Neuronal stem cell (in vitro differentiated cells): ENCODE data around the gene KDELR1.

Experiments used
- DNase-seq: peaks from one replicate; pipeline ENCODE4 v3.0.0-alpha.2; 2013; ENCODE audit warnings: low spot score
- H2AFZ ChIP-seq: one replicate; pipeline ENCODE4 v1.6.1; 2013; ENCODE audit warnings: mild to moderate bottlenecking, low read length, inconsistent platforms
- H2AK5ac ChIP-seq: 2 replicates; pipeline ENCODE4 v1.6.1; 2013; ENCODE audit warnings: low read depth, mild to moderate bottlenecking, inconsistent platforms, low read length, moderate library complexity, mixed read lengths
- H2BK120ac ChIP-seq: 2 replicates; pipeline ENCODE4 v1.6.1; 2013; ENCODE audit warnings: low read depth, mild to moderate bottlenecking, inconsistent platforms, low read length, moderate library complexity, mixed read lengths
- H2BK12ac ChIP-seq: one replicate; pipeline ENCODE4 v1.6.1; 2013; ENCODE audit warnings: low read length, inconsistent platforms
- H2BK15ac ChIP-seq: 2 replicates; pipeline ENCODE4 v1.6.1; 2013; ENCODE audit warnings: mild to moderate bottlenecking, low read length, inconsistent platforms, mixed read lengths
- H2BK5ac ChIP-seq: one replicate; pipeline ENCODE4 v1.6.1; 2013; ENCODE audit warnings: inconsistent platforms, mild to moderate bottlenecking, low read length, moderate library complexity
- H3K14ac ChIP-seq: one replicate; pipeline ENCODE4 v1.6.1; 2013; ENCODE audit warnings: low read length, inconsistent platforms
- H3K18ac ChIP-seq: 2 replicates; pipeline ENCODE4 v1.6.1; 2013; ENCODE audit warnings: low read length, inconsistent platforms
- H3K23ac ChIP-seq: 2 replicates; pipeline ENCODE4 v1.6.1; 2013; ENCODE audit warnings: low read depth, mild to moderate bottlenecking, mixed read lengths, low read length, inconsistent platforms; ENCODE audit not compliant: poor library complexity
- H3K27ac ChIP-seq: replicated peaks from 3 replicates; pipeline ENCODE4 v1.5.1; 2013; ENCODE audit warnings: low read length, inconsistent platforms
- H3K27me3 ChIP-seq, 3 experiments: 2 replicates each; pipeline ENCODE4 v1.6.1; 2013; ENCODE audit warnings: low read length in 3 of 3, mild to moderate bottlenecking in 2 of 3, inconsistent platforms in 1 of 3, low read depth in 1 of 3, mixed read lengths in 1 of 3, moderate library complexity in 1 of 3; ENCODE audit not compliant: control insufficient read depth in 3 of 3, insufficient read depth in 3 of 3
- H3K36me3 ChIP-seq, 2 donors: replicated peaks in 1 of 2; 2 replicates each; pipeline ENCODE4 v1.6.1; 2013; ENCODE audit warnings: low read length in 2 of 2; ENCODE audit not compliant: control insufficient read depth in 2 of 2, insufficient read depth in 2 of 2
- H3K4ac ChIP-seq: 2 replicates; pipeline ENCODE4 v1.6.1; 2013; ENCODE audit warnings: inconsistent platforms, mild to moderate bottlenecking, low read length, moderate library complexity
- H3K4me1 ChIP-seq, 2 donors: 1 replicate in 1 of 2; 2 replicates in 1 of 2; pipeline ENCODE4 v1.6.1; 2013; ENCODE audit warnings: low read length in 2 of 2, low read depth in 1 of 2; ENCODE audit not compliant: control insufficient read depth in 2 of 2, insufficient read depth in 1 of 2
- H3K4me2 ChIP-seq: one replicate; pipeline ENCODE4 v1.6.1; 2013; ENCODE audit warnings: mild to moderate bottlenecking, low read length, inconsistent platforms; ENCODE audit not compliant: insufficient read depth, poor library complexity, severe bottlenecking
- H3K4me3 ChIP-seq, 2 donors: 2 replicates each; pipeline ENCODE4 v1.5.1; 2013; ENCODE audit warnings: low read length in 2 of 2, mild to moderate bottlenecking in 2 of 2, inconsistent platforms in 1 of 2, moderate library complexity in 1 of 2
- H3K79me1 ChIP-seq: one replicate; pipeline ENCODE4 v1.6.1; 2013; ENCODE audit warnings: low read depth, mild to moderate bottlenecking, inconsistent platforms, low read length, moderate library complexity
- H3K9ac ChIP-seq: one replicate; pipeline ENCODE4 v1.6.1; 2013; ENCODE audit warnings: mild to moderate bottlenecking, low read depth, low read length, inconsistent platforms; ENCODE audit not compliant: poor library complexity
- H3K9me3 ChIP-seq, 2 donors: replicated peaks in 1 of 2; 2 replicates each; pipeline versions ENCODE3 to v1.6.1; 2013; ENCODE audit warnings: low read length in 2 of 2, mild to moderate bottlenecking in 2 of 2, inconsistent platforms in 1 of 2, low read depth in 1 of 2, mixed read lengths in 1 of 2, moderate library complexity in 1 of 2; ENCODE audit not compliant: control insufficient read depth in 2 of 2, insufficient read depth in 1 of 2
- H4K8ac ChIP-seq: one replicate; pipeline ENCODE4 v1.6.1; 2013; ENCODE audit warnings: low read depth, mild to moderate bottlenecking, inconsistent platforms, low read length, moderate library complexity
- H4K91ac ChIP-seq: one replicate; pipeline ENCODE4 v1.6.1; 2013; ENCODE audit warnings: low read length, low read depth, mild to moderate bottlenecking, inconsistent platforms; ENCODE audit not compliant: poor library complexity
- WGBS, 2 donors: extraction: QIAGEN DNeasy Blood & Tissue Kit; methylation state at CpG; one replicate each; pipeline ENCODE4 v1.1.7; 2013; ENCODE audit warnings: missing lambda C conversion rate in 2 of 2, mixed read lengths in 1 of 2; ENCODE audit not compliant: insufficient read length in 2 of 2, insufficient replicate concordance in 1 of 2; ENCODE audit errors: extremely low coverage in 2 of 2; 5-methylcytosine and 5-hydroxymethylcytosine counted together

Gene KDELR1

GRCh38 chr19:48417421-48417820, 26.1 kb upstream of the KDELR1 start:
- Histone ChIP-seq H2BK12ac (no peak overlapping the region), H2BK5ac (peak overlapping the region; percentile 4), H2AFZ (peak overlapping the region; percentile 48), H3K79me1 (no peaks in the 10 kb centered on the region), H4K91ac (no peak overlapping the region), H2AK5ac (no peak overlapping the region), H3K36me3 (no peaks in the 10 kb centered on the region), H3K4me3 (peak overlapping the region in 1 of 2 donors; percentile 63), H2BK15ac (no peak overlapping the region), H3K23ac (no peak overlapping the region), H3K4me2 (no peak overlapping the region), H3K18ac (peak overlapping the region; percentile 28), H3K4me1 (peaks cover 11 to 13% of the 10 kb centered on the region in 2 donors), H3K27ac (no peak overlapping the region), H3K27me3 (peaks cover 0 to 15% (median 4%) of the 10 kb centered on the region in 3 experiments), H3K9ac (no peak overlapping the region), H4K8ac (peak overlapping the region; percentile 65), H3K9me3 (no peaks in the 10 kb centered on the region), H3K14ac (no peak overlapping the region), H2BK120ac (no peak overlapping the region), H3K4ac (no peak overlapping the region)
- no peak for DNase-seq
- WGBS, 2 donors = no CpG with 5 or more reads among the region's 7 CpGs

DNA sequence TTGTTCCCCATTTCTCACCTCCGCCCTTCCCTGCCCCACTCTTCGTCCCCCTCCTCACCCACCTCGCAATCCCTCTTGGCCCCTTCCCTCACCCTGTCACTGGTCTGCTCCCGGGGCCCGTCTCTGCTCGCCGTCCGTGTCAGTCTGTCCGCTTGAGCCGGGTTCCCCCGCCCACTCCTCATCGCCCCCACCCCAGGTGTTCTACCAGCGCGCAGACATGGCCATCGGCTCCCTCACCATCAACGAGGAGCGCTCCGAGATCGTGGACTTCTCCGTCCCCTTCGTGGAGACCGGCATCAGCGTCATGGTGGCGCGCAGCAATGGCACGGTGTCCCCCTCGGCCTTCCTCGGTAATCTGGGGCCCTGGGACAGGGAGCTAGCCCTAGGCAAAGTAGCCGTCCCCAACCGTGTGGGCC, 24.5 kb upstream of the KDELR1 start:
- Histone ChIP-seq H3K36me3 (no peaks in the 10 kb centered on the region), H3K23ac (peak overlapping the region; percentile 89), H3K4me3 (no peak overlapping the region), H3K79me1 (no peaks in the 10 kb centered on the region), H4K8ac (no peak overlapping the region), H4K91ac (no peak overlapping the region), H3K14ac (peak overlapping the region; percentile 56), H2BK15ac (peak overlapping the region; percentile 49), H3K9ac (no peak overlapping the region), H2BK5ac (peak overlapping the region; percentile 87), H2AFZ (no peak overlapping the region), H3K4ac (no peak overlapping the region), H2BK12ac (no peak overlapping the region), H3K4me2 (no peak overlapping the region), H2BK120ac (no peak overlapping the region), H3K9me3 (no peaks in the 10 kb centered on the region), H3K18ac (peak overlapping the region; percentile 27), H3K27me3 (peaks cover 0 to 15% (median 4%) of the 10 kb centered on the region in 3 experiments), H2AK5ac (peak overlapping the region; percentile 92), H3K4me1 (peaks cover 11 to 13% of the 10 kb centered on the region in 2 donors), H3K27ac (no peak overlapping the region)
- no peak for DNase-seq
- WGBS, 2 donors = no CpG with 5 or more reads among the region's 30 CpGs

- Histone ChIP-seq H3K4me2 (no peak overlapping the region), H3K36me3 (no peaks in the 10 kb centered on the region), H2BK120ac (no peak overlapping the region), H2AK5ac (peak overlapping the region; percentile 92), H3K4ac (no peak overlapping the region), H4K91ac (no peak overlapping the region), H3K14ac (no peak overlapping the region), H3K4me3 (no peak overlapping the region), H3K27ac (no peak overlapping the region), H3K18ac (peak overlapping the region; percentile 27), H2BK15ac (peak overlapping the region; percentile 49), H3K9ac (no peak overlapping the region), H3K79me1 (no peaks in the 10 kb centered on the region), H3K9me3 (no peaks in the 10 kb centered on the region), H2AFZ (no peak overlapping the region), H4K8ac (no peak overlapping the region), H2BK5ac (peak overlapping the region; percentile 87), H3K4me1 (peaks cover 11 to 13% of the 10 kb centered on the region in 2 donors), H2BK12ac (no peak overlapping the region), H3K27me3 (peaks cover 0 to 15% (median 4%) of the 10 kb centered on the region in 3 experiments), H3K23ac (peak overlapping the region; percentile 89)
- no peak for DNase-seq
- WGBS, 2 donors = no CpG with 5 or more reads among the region's 14 CpGs
These were observed 24.0 kb upstream of the KDELR1 start for GRCh38 chr19:48415395-48415794.

DNA sequence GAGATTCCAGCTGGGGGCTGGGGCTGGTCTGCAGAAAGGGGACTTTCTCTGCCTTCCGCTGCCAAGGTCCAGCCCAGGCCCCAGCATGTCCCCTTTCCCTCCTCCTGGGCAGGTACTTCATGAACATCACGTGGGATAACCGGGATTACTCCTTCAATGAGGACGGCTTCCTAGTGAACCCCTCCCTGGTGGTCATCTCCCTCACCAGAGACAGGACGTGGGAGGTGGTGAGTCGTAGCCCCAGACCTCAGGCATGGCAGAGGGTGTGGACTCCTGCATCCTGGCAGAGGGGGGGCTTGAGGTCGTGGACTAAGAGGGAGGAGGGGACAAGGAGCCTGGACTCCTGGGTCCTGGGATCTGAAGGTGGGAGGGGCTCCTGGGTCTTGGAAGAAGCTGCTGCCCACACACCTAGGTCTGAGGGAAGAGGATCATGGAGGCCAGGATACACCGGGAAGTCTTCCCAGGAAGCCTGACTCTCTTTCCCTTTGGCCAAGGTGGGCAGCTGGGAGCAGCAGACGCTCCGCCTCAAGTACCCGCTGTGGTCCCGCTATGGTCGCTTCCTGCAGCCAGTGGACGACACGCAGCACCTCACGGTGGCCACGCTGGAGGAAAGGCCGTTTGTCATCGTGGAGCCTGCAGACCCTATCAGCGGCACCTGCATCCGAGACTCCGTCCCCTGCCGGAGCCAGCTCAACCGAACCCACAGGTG, 22.7 kb upstream of the KDELR1 start:
- no peak for DNase-seq
- peak overlapping the region in 1 of 2 donors; percentile 33 for H3K4me3 ChIP-seq
- H2BK15ac ChIP-seq = peak overlapping the region; percentile 96
- peaks cover 11% of the 10 kb centered on the region in 2 donors for H3K4me1 ChIP-seq
- no CpG with 5 or more reads among the region's 24 CpGs for WGBS, 2 donors
- H3K9ac ChIP-seq = peak overlapping the region; percentile 60
- peaks cover 0 to 15% (median 4%) of the 10 kb centered on the region in 3 experiments for H3K27me3 ChIP-seq
- peak overlapping the region; percentile 89 for H2AK5ac ChIP-seq
- H3K4me2 ChIP-seq = peak overlapping the region; percentile 60
- peak overlapping the region; percentile 46 for H2BK12ac ChIP-seq
- H3K18ac ChIP-seq = peak overlapping the region; percentile 83
- no peak overlapping the region for H3K27ac ChIP-seq
- no peaks in the 10 kb centered on the region for H3K9me3 ChIP-seq
- H3K4ac ChIP-seq = no peak overlapping the region
- H3K14ac ChIP-seq = no peak overlapping the region
- H4K8ac ChIP-seq = peak overlapping the region; percentile 43
- no peak overlapping the region for H2BK5ac ChIP-seq
- H2AFZ ChIP-seq = peak overlapping the region; percentile 42
- no peaks in the 10 kb centered on the region for H3K36me3 ChIP-seq
- no peak overlapping the region for H2BK120ac ChIP-seq
- H4K91ac ChIP-seq = no peak overlapping the region
- no peak overlapping the region for H3K23ac ChIP-seq
- H3K79me1 ChIP-seq = no peaks in the 10 kb centered on the region
